Inferior parietal cortex (tissue), 1 donor: Measurements from ENCODE around the gene CEACAM18.

Experiments
- DNase-seq: peaks from one replicate; pipeline ENCODE4 v3.0.0-alpha.2; 2016; ENCODE audit errors: extremely low spot score

Gene CEACAM18

DNA sequence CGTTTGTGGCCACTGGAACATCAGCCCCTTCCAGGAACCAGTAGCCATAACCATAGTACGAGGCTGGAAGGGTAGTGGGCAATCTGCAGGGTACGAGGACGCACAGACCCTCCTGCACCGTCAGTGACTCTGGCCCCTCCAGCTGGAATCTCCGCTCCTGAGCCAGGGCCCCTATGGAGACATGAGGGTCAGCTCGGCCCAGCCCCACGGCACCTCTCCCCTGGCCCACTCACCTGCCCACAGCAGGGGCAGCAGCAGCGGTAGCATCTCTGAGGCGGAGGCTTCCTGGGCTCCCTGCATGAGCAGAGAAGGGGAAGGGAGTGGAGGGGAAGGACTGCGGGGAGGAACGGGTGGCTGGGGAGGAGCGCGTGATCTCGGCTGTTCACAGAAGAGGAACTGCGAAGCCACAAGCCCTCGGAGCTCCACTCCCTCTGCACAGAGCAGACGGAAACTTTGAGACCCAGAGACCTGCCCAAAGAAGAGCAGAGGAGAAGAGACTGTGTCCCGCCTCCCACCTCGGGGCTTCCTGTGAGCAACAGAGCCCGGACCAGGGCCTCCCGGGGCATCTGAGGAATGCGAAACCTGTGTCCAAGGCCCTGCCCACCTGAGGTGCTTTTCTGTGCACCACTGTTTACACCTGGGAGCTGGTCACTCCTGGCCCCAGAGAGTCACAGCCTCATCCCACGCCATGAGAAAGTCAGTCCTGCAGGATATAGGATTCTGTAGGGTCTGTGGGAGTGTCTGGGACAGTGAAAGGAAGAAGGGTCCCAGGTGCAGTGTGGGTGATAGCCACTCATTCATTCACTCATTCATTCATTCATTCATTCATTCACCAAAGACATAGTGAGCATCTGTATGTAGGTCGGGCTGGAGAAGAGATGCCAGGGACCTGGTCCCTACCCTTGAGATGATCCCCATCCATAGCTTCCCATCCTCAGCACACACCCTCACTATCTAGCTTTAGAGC is 53.3 kb downstream of the CEACAM18 start, which contains the start of gene SIGLEC6:
SIGLEC6 (minus strand) TSS at position 322 of the 967 bp plus-strand sequence; CDS start at position 300, 22 bp downstream.
- peak; percentile 29 for DNase-seq

DNA sequence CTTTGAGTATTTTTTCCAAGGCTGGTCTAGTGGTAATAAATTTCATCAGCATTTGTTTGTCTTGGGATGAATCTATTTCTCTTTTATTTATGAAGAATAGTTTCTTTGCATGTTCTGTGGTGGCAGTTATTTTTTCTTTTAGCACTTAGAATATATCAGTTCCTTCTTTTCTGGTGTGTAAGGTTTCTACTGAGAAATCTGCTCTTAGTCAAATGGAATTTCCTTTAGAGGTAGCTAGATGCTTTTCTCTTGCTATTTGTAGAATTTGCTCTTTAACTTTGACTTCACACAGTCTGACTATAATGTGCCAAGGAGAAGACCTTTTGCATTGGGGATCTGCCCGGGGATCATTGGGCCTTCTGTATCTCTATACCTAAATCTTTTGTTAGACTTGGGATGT is 57.2 kb downstream of the CEACAM18 start:
- DNase-seq = no peak

DNA sequence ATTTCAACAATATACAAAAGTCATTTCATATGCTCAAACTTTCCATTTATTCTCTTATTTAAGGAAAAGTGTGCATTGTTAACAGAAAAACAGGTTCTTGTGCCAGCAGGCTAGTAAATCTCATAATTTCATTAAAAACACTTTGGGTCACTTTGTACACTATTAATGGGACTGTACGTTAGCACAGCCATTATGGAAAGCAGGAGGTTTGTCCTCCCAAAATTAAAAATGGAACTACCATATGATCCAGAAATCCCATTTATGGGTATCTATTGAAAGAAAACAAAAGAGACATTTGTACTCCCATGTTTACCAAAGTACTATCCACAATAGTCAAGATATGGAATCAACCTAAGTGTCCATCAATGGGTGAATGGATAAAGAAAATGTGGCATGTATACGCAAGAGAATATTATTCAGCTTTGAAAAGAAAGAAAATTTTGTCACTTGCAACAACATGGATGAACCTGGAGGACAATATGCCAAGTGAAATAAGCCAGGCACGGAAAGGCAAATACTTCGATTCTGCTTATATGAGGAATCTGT is 61.6 kb downstream of the CEACAM18 start:
- DNase-seq = no peak
